Fibroblast of peridontal ligament (primary cell): ENCODE measurements around the gene PHPT1.
A peak's percentile ranks its signal among the peaks of the same experiment; 100 is the strongest.
"Not testable (repeated sequence)": the region's sequence is repeated elsewhere in the genome, so short reads cannot be mapped to it uniquely, and the experiment has no call there.

Source experiments
- DNase-seq: peaks from one replicate; pipeline ENCODE4 v3.0.0-alpha.2; 2010; ENCODE audit errors: extremely low read depth

Gene PHPT1

GRCh38 chr9:136860529-136860928, 11.3 kb downstream of the PHPT1 start:
- DNase-seq: no peak

GRCh38 chr9:136860933-136861873, 12.0 kb downstream of the PHPT1 start:
- DNase-seq: no peak

GRCh38 chr9:136861874-136862457, 12.8 kb downstream of the PHPT1 start:
- no peak for DNase-seq

GRCh38 chr9:136862849-136863622, 13.8 kb downstream of the PHPT1 start:
- DNase-seq: no peak

- DNase-seq: no peak
These were observed 14.5 kb downstream of the PHPT1 start for GRCh38 chr9:136863623-136864273.

- DNase-seq: no peak
These were observed 16.0 kb downstream of the PHPT1 start for GRCh38 chr9:136865041-136865767.

GRCh38 chr9:136865768-136866103, 16.5 kb downstream of the PHPT1 start:
- DNase-seq: no peak

- DNase-seq: not testable (repeated sequence)
These were observed 17.8 kb downstream of the PHPT1 start for GRCh38 chr9:136866898-136867421.

GRCh38 chr9:136867480-136867879, 18.3 kb downstream of the PHPT1 start:
- no peak for DNase-seq

- no peak for DNase-seq
These were observed 18.7 kb downstream of the PHPT1 start for GRCh38 chr9:136867917-136868316.

GRCh38 chr9:136868644-136869043, 19.4 kb downstream of the PHPT1 start:
- no peak for DNase-seq

GRCh38 chr9:136869611-136870010, 20.4 kb downstream of the PHPT1 start:
- not testable (repeated sequence) for DNase-seq

- no peak for DNase-seq
These were observed 25.9 kb downstream of the PHPT1 start for GRCh38 chr9:136875155-136875554.

GRCh38 chr9:136876476-136876875, 27.3 kb downstream of the PHPT1 start:
- no peak for DNase-seq

GRCh38 chr9:136880651-136881050, 31.4 kb downstream of the PHPT1 start:
- no peak for DNase-seq

GRCh38 chr9:136881691-136882108, 32.5 kb downstream of the PHPT1 start:
- DNase-seq: peak; percentile 37

GRCh38 chr9:136882109-136882946, 33.1 kb downstream of the PHPT1 start:
- peak; percentile 59 for DNase-seq

- not testable (repeated sequence) for DNase-seq
These were observed 33.7 kb downstream of the PHPT1 start for GRCh38 chr9:136882947-136883283.

- not testable (repeated sequence) for DNase-seq
These were observed 34.5 kb downstream of the PHPT1 start for GRCh38 chr9:136883670-136884069.

GRCh38 chr9:136885950-136886578, 36.9 kb downstream of the PHPT1 start, which contains the start of gene TRAF2:
TSS of gene TRAF2 (plus strand) at chr9:136886516. CDS start at chr9:136898741, 12,225 bp downstream.
- DNase-seq: peak; percentile 98
